ENCODE results near the gene SPOP. TPM values are rescaled to one million over a fixed set of nuclear protein-coding genes. Genes with fewer than 3 reads are reported as not detected.

The SPOP gene
- total RNA-seq, 1 donor from 2014 or later, result 60.3 TPM

- TF ChIP-seq CTCF (conservative IDR thresholded peaks at IDR 0.05), result no peak
- Mint-ChIP-seq H3K9me3 (no peaks in the 10 kb centered on the region), H3K36me3 (ENCODE audit: low read depth) (no peaks in the 10 kb centered on the region), H3K4me3 (no peak overlapping the region), H3K27ac (ENCODE audit: unreplicated experiment) (no peak overlapping the region), H3K27me3 (ENCODE audit: low read depth) (peaks cover 56% of the 10 kb centered on the region), H3K4me1 (peaks cover 20% of the 10 kb centered on the region)
- DNase-seq (ENCODE audit: low read depth, low spot score), result no peak
Measured at GRCh38 chr17:49565948-49566491, 111.9 kb downstream of the SPOP start.

GRCh38 chr17:49564638-49565037, 113.3 kb downstream of the SPOP start:
- H3K36me3 Mint-ChIP-seq (ENCODE audit: low read depth), result no peaks in the 10 kb centered on the region
- peaks cover 44% of the 10 kb centered on the region for H3K27me3 Mint-ChIP-seq (ENCODE audit: low read depth)
- TF ChIP-seq CTCF (conservative IDR thresholded peaks at IDR 0.05), result no peak
- DNase-seq (ENCODE audit: low read depth, low spot score), result no peak
- peaks cover 17% of the 10 kb centered on the region for H3K4me1 Mint-ChIP-seq
- H3K4me3 Mint-ChIP-seq, result no peak overlapping the region
- no peaks in the 10 kb centered on the region for H3K9me3 Mint-ChIP-seq
- H3K27ac Mint-ChIP-seq (ENCODE audit: unreplicated experiment), result no peak overlapping the region

- TF ChIP-seq CTCF (conservative IDR thresholded peaks at IDR 0.05), result peak; percentile 65
- peaks cover 17% of the 10 kb centered on the region for H3K4me1 Mint-ChIP-seq
- no peaks in the 10 kb centered on the region for H3K9me3 Mint-ChIP-seq
- no peaks in the 10 kb centered on the region for H3K36me3 Mint-ChIP-seq (ENCODE audit: low read depth)
- H3K27me3 Mint-ChIP-seq (ENCODE audit: low read depth), result peaks cover 10% of the 10 kb centered on the region
- H3K27ac Mint-ChIP-seq (ENCODE audit: unreplicated experiment), result no peak overlapping the region
- H3K4me3 Mint-ChIP-seq, result no peak overlapping the region
- DNase-seq (ENCODE audit: low read depth, low spot score), result peak; percentile 56
Measured at GRCh38 chr17:49557312-49558024, 120.4 kb downstream of the SPOP start.

- peaks cover 17% of the 10 kb centered on the region for H3K4me1 Mint-ChIP-seq
- H3K27ac Mint-ChIP-seq (ENCODE audit: unreplicated experiment), result peak overlapping the region; percentile 43
- H3K27me3 Mint-ChIP-seq (ENCODE audit: low read depth), result peaks cover 7% of the 10 kb centered on the region
- H3K4me3 Mint-ChIP-seq, result no peak overlapping the region
- no peaks in the 10 kb centered on the region for H3K9me3 Mint-ChIP-seq
- no peaks in the 10 kb centered on the region for H3K36me3 Mint-ChIP-seq (ENCODE audit: low read depth)
- TF ChIP-seq CTCF (conservative IDR thresholded peaks at IDR 0.05), result peak; percentile 99
- DNase-seq (ENCODE audit: low read depth, low spot score), result peak; percentile 98
Measured at GRCh38 chr17:49556223-49556943, 121.5 kb downstream of the SPOP start.

GRCh38 chr17:49555495-49556222, 122.2 kb downstream of the SPOP start:
- no peak for DNase-seq (ENCODE audit: low read depth, low spot score)
- peak overlapping the region; percentile 43 for H3K27ac Mint-ChIP-seq (ENCODE audit: unreplicated experiment)
- H3K27me3 Mint-ChIP-seq (ENCODE audit: low read depth), result peaks cover 7% of the 10 kb centered on the region
- peaks cover 17% of the 10 kb centered on the region for H3K4me1 Mint-ChIP-seq
- no peak overlapping the region for H3K4me3 Mint-ChIP-seq
- no peak for TF ChIP-seq CTCF (conservative IDR thresholded peaks at IDR 0.05)
- H3K36me3 Mint-ChIP-seq (ENCODE audit: low read depth), result no peaks in the 10 kb centered on the region
- no peaks in the 10 kb centered on the region for H3K9me3 Mint-ChIP-seq
